ENCODE data around the gene ZNF446. TPM values are rescaled to one million over a fixed set of nuclear protein-coding genes. Genes with fewer than 3 reads are reported as not detected.

Gene ZNF446
- total RNA-seq, 4 donors from 2014 or later, result 15.2 to 30.0 (median 25.6) TPM

DNA sequence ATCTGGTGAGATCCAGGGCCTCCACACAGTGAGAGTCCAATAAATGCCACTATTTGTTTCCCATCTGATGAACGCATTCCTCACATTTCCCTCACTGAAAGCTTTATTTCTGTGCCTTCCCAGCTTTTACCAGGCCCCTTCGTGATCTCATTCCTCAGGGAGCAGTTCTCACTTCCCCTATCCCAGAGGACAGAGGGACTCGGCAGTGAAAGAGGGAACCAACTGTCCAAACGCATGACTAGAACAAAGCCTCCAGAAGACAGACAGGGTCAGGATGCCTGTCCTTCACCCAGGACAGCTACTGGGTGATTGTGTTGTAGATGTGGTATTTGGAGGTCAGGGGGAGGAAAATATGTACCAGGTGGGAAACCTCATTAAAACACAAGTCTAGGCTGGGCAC lies 45.5 kb downstream of the ZNF446 start:
- Histone ChIP-seq H3K27me3 (no peaks in the 10 kb centered on the region), H3K4me1 (peaks cover 19 to 23% of the 10 kb centered on the region in 2 donors), H3K4me3 (replicated peaks in 1 of 3) (no peak overlapping the region), H3K9me3 (no peaks in the 10 kb centered on the region), H3K27ac (no peak overlapping the region), H3K36me3 (peaks cover 5 to 7% of the 10 kb centered on the region in 2 donors)
- 74 to 80% methylated on average over 4 of the region's 4 CpGs for WGBS, 2 donors
- no peak for DNase-seq
- intact Hi-C loops (cut with DNase I), result no loop called here
- no peak for TF ChIP-seq CTCF (IDR thresholded peaks at IDR 0.05)
- no peak for TF ChIP-seq POLR2A (IDR thresholded peaks at IDR 0.05)

GRCh38 chr19:58522709-58523108 lies 46.6 kb downstream of the ZNF446 start:
- 76 to 78% methylated on average over 3 of the region's 3 CpGs for WGBS, 2 donors
- Histone ChIP-seq H3K36me3 (no peaks in the 10 kb centered on the region), H3K9me3 (no peaks in the 10 kb centered on the region), H3K4me3 (replicated peaks in 1 of 3) (no peak overlapping the region), H3K27ac (no peak overlapping the region), H3K4me1 (peaks cover 17 to 18% of the 10 kb centered on the region in 2 donors), H3K27me3 (no peaks in the 10 kb centered on the region)
- DNase-seq, result no peak
- TF ChIP-seq CTCF (IDR thresholded peaks at IDR 0.05) (no peak), POLR2A (IDR thresholded peaks at IDR 0.05) (no peak)
- intact Hi-C loops (cut with DNase I), result no loop called here

DNA sequence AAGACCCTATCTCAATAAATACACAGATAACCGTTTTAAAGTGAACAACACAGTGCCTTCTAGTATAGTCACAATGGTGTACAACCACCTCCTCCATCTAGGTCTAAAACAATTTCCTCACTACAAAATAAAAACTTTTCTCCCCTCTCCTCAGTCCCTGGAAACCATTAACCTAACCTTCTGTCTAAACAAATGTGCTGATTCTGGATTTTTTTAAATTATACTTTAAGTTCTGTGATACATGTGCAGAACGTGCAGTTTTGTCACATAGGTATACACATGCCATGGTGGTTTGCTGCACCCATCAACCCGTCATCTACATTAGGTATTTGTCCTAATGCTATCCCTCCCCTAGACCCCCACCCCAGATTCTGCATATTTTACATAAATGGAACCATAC lies 53.3 kb downstream of the ZNF446 start:
- no peak for DNase-seq
- no peak overlapping the region for H3K27ac ChIP-seq
- no peaks in the 10 kb centered on the region for H3K4me1 ChIP-seq
- H3K36me3 ChIP-seq, result no peaks in the 10 kb centered on the region
- H3K4me3 ChIP-seq (replicated peaks in 1 of 3), result no peak overlapping the region
- 78 to 83% methylated on average over 3 of the region's 3 CpGs for WGBS, 2 donors
- H3K27me3 ChIP-seq, result no peaks in the 10 kb centered on the region
- no peak for TF ChIP-seq POLR2A (IDR thresholded peaks at IDR 0.05)
- TF ChIP-seq CTCF (IDR thresholded peaks at IDR 0.05), result no peak
- no peaks in the 10 kb centered on the region for H3K9me3 ChIP-seq
- intact Hi-C loops (cut with DNase I), result no loop called here

Small RNA genes within 50 kb of the gene (small RNA-seq; reads per million reads assigned to genes)
- gene RN7SL693P (not detected), gene RNU6-1337P (not detected)

Other genes with a start within 250 kb of the ZNF446 start
- gene ZNF544, start 247.4 kb upstream of the ZNF446 start, total RNA-seq, result 100 to 1,000 TPM in 1 of 4 donors, 10 to 100 TPM in 3; 64.7 to 103 (median 76.5) TPM
- 10 to 100 TPM in 3 of 4 donors, 1 to 10 TPM in 1; 9.7 to 14.7 (median 10.3) TPM for gene ZNF8, start 197.4 kb upstream of the ZNF446 start, total RNA-seq
- gene ERVK3-1, start 171.0 kb upstream of the ZNF446 start, total RNA-seq, result 10 to 100 TPM; 56.3 to 87.2 (median 64.5) TPM
- 1 to 10 TPM; 3.0 to 4.5 (median 4.2) TPM for gene ZSCAN22, start 149.4 kb upstream of the ZNF446 start, total RNA-seq
- 10 to 100 TPM in 1 of 4 donors, 1 to 10 TPM in 2, under 1 TPM in 1; 0.50 to 14.9 (median 3.4) TPM for gene A1BG, start 122.9 kb upstream of the ZNF446 start, total RNA-seq
- gene ZNF497, start 113.6 kb upstream of the ZNF446 start, total RNA-seq, result 10 to 100 TPM in 1 of 4 donors, 1 to 10 TPM in 3; 7.1 to 16.2 (median 8.1) TPM
- 10 to 100 TPM in 3 of 4 donors, 1 to 10 TPM in 1; 6.3 to 16.4 (median 15.1) TPM for gene ZNF837, start 95.3 kb upstream of the ZNF446 start, total RNA-seq
- 1,000 to 10,000 TPM; 1,209 to 2,449 (median 1,340) TPM for gene RPS5, start 89.1 kb upstream of the ZNF446 start, total RNA-seq
- under 1 TPM in 1 of 4 donors, not detected in 3; 0.33 TPM for gene RNF225, start 80.7 kb upstream of the ZNF446 start, total RNA-seq
- 10 to 100 TPM; 10.1 to 31.1 (median 23.1) TPM for gene ZNF584, start 67.7 kb upstream of the ZNF446 start, total RNA-seq
- gene ZNF132, start 36.2 kb upstream of the ZNF446 start, total RNA-seq, result 10 to 100 TPM; 13.3 to 24.3 (median 16.2) TPM
- 10 to 100 TPM; 10.6 to 16.8 (median 13.4) TPM for gene ZNF324B, start 24.7 kb upstream of the ZNF446 start, total RNA-seq
- gene ZNF324, start 9.3 kb upstream of the ZNF446 start, total RNA-seq, result 10 to 100 TPM; 27.0 to 41.7 (median 32.2) TPM
- gene SLC27A5, start 35.6 kb downstream of the ZNF446 start, total RNA-seq, result 10 to 100 TPM; 10.6 to 22.4 (median 17.7) TPM
- gene ZBTB45, start 43.5 kb downstream of the ZNF446 start, total RNA-seq, result 10 to 100 TPM in 1 of 4 donors, 1 to 10 TPM in 3; 6.9 to 17.7 (median 8.5) TPM
- 100 to 1,000 TPM; 195 to 237 (median 218) TPM for gene TRIM28, start 67.7 kb downstream of the ZNF446 start, total RNA-seq
- 100 to 1,000 TPM; 123 to 155 (median 148) TPM for gene CHMP2A, start 78.8 kb downstream of the ZNF446 start, total RNA-seq
- 10 to 100 TPM; 17.2 to 28.5 (median 20.3) TPM for gene UBE2M, start 82.3 kb downstream of the ZNF446 start, total RNA-seq
- gene MZF1, start 97.0 kb downstream of the ZNF446 start, total RNA-seq, result 10 to 100 TPM; 55.0 to 82.7 (median 70.5) TPM

All from thyroid gland (tissue), 4 donors.